ENCODE data around the gene SMPDL3B.
"Not testable (repeated sequence)": the region's sequence is repeated elsewhere in the genome, so short reads cannot be mapped to it uniquely, and the experiment has no call there.

SMPDL3B gene

DNA sequence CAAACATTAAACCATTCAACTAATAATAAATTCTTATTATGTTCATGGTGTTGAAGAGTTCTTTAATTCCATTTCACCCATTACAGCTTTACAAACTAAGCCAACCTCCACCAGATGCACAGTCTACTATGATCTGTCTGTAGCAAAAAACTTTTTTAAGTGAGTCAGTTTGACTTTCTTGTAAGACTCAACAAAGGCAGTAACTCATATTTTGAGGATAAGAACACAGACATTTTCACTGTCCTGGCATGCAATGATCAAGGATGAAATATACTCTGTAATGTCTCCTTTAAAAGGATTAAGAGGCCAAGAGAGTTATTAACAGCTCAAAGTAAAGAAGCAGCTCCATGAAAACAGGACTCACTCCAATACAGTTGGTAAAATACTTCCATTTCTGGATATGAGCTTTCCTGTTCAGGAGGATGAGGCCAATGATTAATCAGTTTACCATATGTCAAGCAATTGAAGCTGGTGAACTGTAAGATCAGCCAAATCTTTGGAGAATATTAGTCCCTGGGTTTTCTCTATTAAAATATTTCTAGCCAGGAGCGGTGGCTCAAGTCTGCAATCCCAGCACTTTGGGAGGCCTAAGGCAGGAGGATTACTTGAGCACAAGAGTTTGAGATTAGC, 45.5 kb downstream of the SMPDL3B start:
- ChIA-PET POLR2A (no interaction called here), CTCF (interaction anchor here (0.8 to 11.4 kb wide), 23 partner anchors 8 to 311 kb away, joined by 3 to 78 read pairs (median 4); no protein-coding TSS in a partner anchor)
- TF ChIP-seq, protein P1, sequence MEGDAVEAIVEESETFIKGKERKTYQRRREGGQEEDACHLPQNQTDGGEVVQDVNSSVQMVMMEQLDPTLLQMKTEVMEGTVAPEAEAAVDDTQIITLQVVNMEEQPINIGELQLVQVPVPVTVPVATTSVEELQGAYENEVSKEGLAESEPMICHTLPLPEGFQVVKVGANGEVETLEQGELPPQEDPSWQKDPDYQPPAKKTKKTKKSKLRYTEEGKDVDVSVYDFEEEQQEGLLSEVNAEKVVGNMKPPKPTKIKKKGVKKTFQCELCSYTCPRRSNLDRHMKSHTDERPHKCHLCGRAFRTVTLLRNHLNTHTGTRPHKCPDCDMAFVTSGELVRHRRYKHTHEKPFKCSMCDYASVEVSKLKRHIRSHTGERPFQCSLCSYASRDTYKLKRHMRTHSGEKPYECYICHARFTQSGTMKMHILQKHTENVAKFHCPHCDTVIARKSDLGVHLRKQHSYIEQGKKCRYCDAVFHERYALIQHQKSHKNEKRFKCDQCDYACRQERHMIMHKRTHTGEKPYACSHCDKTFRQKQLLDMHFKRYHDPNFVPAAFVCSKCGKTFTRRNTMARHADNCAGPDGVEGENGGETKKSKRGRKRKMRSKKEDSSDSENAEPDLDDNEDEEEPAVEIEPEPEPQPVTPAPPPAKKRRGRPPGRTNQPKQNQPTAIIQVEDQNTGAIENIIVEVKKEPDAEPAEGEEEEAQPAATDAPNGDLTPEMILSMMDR (IDR thresholded peaks at IDR 0.05; ENCODE audit: control extremely low read depth, extremely low read depth, low read depth, missing control alignments): no peak
- no peak for DNase-seq (ENCODE audit: extremely low spot score)

DNA sequence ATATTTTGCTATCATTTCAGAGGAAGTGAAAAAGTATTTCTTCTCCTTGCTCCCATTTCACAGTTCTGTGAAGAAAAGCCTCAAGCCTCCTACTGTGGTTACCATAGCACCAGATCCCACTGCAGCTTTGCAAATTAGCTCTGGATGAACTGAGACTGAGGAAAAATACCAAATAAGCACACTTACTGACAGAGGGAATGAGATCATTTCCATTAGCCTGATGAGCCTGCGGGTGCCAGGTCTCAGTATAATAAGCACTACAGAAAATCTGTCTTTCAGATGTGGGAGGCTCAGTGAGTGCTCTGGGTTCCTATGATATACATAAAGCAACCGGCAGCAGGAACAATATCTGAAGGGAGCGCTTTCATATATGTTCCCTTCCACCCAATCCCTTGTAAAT, 46.3 kb downstream of the SMPDL3B start:
- DNase-seq (ENCODE audit: extremely low spot score): no peak
- CTCF ChIA-PET: interaction anchor here (0.8 to 11.4 kb wide), 12 partner anchors 10 to 312 kb away, joined by 3 to 78 read pairs (median 4); no protein-coding TSS in a partner anchor
- POLR2A ChIA-PET: no interaction called here
- TF ChIP-seq, protein P1 (IDR thresholded peaks at IDR 0.05; ENCODE audit: control extremely low read depth, extremely low read depth, low read depth, missing control alignments): no peak

DNA sequence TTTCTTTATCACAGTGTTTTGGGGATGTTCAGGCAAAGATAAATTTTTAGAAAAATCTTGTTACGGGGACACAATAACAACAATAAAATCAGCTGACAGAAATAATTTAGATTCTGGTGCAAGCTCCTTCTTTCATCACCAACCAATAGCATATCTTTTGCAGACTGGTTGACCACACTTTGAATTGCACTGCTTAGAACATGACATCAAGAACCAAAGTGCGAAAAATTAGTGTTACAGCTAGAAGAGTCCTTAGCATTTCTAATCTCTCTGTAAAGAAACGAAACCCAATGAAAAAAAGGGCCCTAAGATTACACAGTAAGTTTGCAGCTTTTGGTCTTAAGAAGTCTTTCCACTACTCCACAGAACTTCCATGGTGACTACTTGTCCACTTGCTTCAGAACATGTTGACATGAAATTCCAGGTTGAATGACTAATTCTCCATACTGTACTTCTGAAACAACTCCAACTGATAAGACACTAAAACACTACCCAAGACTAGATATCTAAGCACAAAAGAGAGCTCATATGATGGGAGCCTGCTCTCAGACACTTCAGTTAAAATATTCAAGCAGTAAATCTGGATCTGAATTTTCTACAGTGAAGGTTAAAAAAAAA, 56.2 kb downstream of the SMPDL3B start:
- TF ChIP-seq, protein P1 (IDR thresholded peaks at IDR 0.05; ENCODE audit: control extremely low read depth, extremely low read depth, low read depth, missing control alignments): no peak
- ChIA-PET CTCF (interaction anchor here (1.1 to 2.1 kb wide), 3 partner anchors 11 to 133 kb away, joined by 3 to 5 read pairs (median 3); no protein-coding TSS in a partner anchor), POLR2A (no interaction called here)
- DNase-seq (ENCODE audit: extremely low spot score): no peak

DNA sequence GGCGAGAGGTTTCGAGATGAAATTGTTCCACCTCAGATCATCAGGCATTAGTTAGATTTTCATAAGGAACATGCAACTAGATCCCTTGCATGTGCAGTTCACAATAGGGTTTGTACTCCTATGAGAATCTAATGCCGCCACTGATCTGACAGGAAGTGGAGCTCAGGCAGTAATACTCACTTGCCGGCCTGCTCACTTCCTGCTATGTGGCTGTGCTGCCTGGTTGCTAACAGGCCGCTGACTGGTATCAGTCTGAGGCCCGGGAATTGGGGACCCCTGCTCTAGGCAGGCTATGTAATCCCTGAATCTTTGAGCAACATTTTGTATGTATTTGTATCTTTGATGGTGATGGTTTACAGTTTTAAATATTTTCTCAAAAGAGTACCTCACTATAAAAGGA, 57.5 kb downstream of the SMPDL3B start:
- POLR2A ChIA-PET: no interaction called here
- CTCF ChIA-PET: interaction anchor here (0.9 to 1.4 kb wide), 5 partner anchors 10 to 22 kb away, joined by 3 to 5 read pairs (median 4); no protein-coding TSS in a partner anchor
- TF ChIP-seq, protein P1 (IDR thresholded peaks at IDR 0.05; ENCODE audit: control extremely low read depth, extremely low read depth, low read depth, missing control alignments): no peak

GRCh38 chr1:27993241-27993640, 58.4 kb downstream of the SMPDL3B start:
- DNase-seq (ENCODE audit: extremely low spot score): no peak
- ChIA-PET CTCF (interaction anchor here (0.9 to 1.4 kb wide), 6 partner anchors 9 to 21 kb away, joined by 3 to 5 read pairs (median 3); no protein-coding TSS in a partner anchor), POLR2A (no interaction called here)
- TF ChIP-seq, protein P1 (IDR thresholded peaks at IDR 0.05; ENCODE audit: control extremely low read depth, extremely low read depth, low read depth, missing control alignments): no peak

More for the DNA sequence above, 57.5 kb downstream of the SMPDL3B start:
- DNase-seq (ENCODE audit: extremely low spot score): no peak

DNA sequence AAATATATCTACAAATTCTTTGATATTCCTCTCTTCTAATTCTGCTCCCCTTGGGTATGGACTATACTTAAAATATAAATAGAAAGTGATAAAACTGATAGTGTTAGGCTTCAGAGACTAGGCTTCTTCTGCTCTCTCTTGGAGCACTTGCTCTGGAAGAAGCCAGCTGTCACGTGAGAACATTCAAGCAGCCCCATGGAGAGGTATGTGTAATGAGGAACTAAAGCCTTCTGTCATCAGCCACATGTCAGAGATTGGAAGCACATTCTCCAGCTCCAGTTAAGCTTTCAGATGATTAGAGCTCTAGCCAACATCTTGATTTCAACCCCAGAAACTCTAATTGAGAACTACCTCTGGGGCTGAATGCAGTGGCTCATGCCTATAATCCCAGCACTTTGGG, 59.3 kb downstream of the SMPDL3B start:
- TF ChIP-seq, protein P1 (IDR thresholded peaks at IDR 0.05; ENCODE audit: control extremely low read depth, extremely low read depth, low read depth, missing control alignments): no peak
- CTCF ChIA-PET: interaction anchor here (1.0 to 1.2 kb wide), 2 partner anchors 11 to 14 kb away, joined by 3 read pairs; no protein-coding TSS in a partner anchor
- POLR2A ChIA-PET: no interaction called here
- no peak for DNase-seq (ENCODE audit: extremely low spot score)

DNA sequence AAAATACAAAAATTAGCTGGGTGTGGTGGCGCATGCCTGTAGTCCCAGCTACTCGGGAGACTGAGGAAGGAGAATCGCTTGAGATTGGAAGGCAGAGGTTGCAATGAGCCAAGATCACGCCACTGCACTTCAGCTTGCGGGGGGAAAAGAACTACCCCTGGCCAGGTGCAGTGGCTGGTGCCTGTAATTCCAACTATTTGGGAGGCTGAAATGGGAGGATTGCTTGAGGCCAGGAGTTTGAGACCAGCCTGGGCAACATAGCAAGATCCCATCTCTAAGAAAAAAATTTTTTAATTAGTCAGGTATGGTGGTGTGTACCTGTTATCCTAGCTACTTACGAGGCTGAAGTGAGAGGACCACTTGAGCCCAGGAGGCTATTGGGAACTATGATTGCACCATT, 59.7 kb downstream of the SMPDL3B start:
- CTCF ChIA-PET: interaction anchor here (1.0 to 1.2 kb wide), 2 partner anchors 11 to 14 kb away, joined by 3 read pairs; no protein-coding TSS in a partner anchor
- POLR2A ChIA-PET; DNase-seq (ENCODE audit: extremely low spot score): not testable (repeated sequence)
